HCT116 (cell line): ENCODE results near the gene FGF22. TPM values are rescaled to one million over a fixed set of nuclear protein-coding genes. Genes with fewer than 3 reads are reported as not detected.

ENCODE experiments used
- ATAC-seq: fragments of 200-7000 bp; cut with Tn5 transposase; 2 replicates; pipeline ENCODE4 v1.9.1; 2020; ENCODE audit warnings: mild to moderate bottlenecking, moderate library complexity
- BruUV-seq: library from RNA; stranded (reverse); fragments of 400-500 nt; replicated peaks from 2 replicates; lab custom pipeline; 2021; lab: Mats Ljungman, UMichigan
- CTCF ChIA-PET: fragments of 300-600 bp; sonication (Branson Sonifier 250); formaldehyde crosslinking; loops from one replicate; lab custom pipeline; 2021; ENCODE audit warnings: antibody characterized with exemption; lab: Charles Lee
- POLR2A ChIA-PET: fragments of 300-600, 350-600 bp; sonication (Branson Sonifier 250); formaldehyde crosslinking; loops from one replicate; lab custom pipeline; 2021; ENCODE audit warnings: antibody characterized with exemption; lab: Charles Lee
- RAD21 ChIA-PET, 2 experiments: fragments of 300-600 bp; sonication (Branson Sonifier 250); formaldehyde crosslinking; loops; one replicate each; lab custom pipeline; 2023; ENCODE audit warnings: low total read pairs in 2 of 2; ENCODE audit not compliant: uncharacterized antibody in 2 of 2, unreplicated experiment in 2 of 2, low non-redundant PET in 1 of 2; lab: Charles Lee
- DNase-seq: peaks from one replicate; pipeline ENCODE4 v3.0.0-alpha.2; 2010; ENCODE audit warnings: low read depth, low spot score
- H2AFZ ChIP-seq: fragments of 200-600 bp; shearing (Covaris generic), sonication (generic); 2 replicates; pipeline ENCODE4 v1.6.1; 2017; ENCODE audit warnings: low read depth, mixed run types, mixed read lengths, antibody characterized with exemption, low read length; ENCODE audit not compliant: poor library complexity, severe bottlenecking
- H3K27ac ChIP-seq: 2 replicates; pipeline ENCODE4 v1.5.1; 2012; ENCODE audit warnings: low read depth, low read length
- H3K27me3 ChIP-seq: fragments of 200-600 bp; sonication (generic); 2 replicates; pipeline ENCODE4 v1.6.1; 2016; ENCODE audit warnings: mixed run types, low read length, mixed read lengths; ENCODE audit not compliant: insufficient read depth
- H3K36me3 ChIP-seq, 2 experiments: fragments of 200-500 bp in 1 of 2; fragments of 200-600 bp in 1 of 2; sonication (Bioruptor generic) in 1 of 2; sonication (generic) in 1 of 2; 2 replicates each; pipeline versions ENCODE4 v1.5.1 to v1.6.1; 2014 to 2016; ENCODE audit warnings: low read length in 2 of 2, inconsistent platforms in 1 of 2, mixed read lengths in 1 of 2, mixed run types in 1 of 2; ENCODE audit not compliant: insufficient read depth in 2 of 2, control insufficient read depth in 1 of 2
- H3K4me1 ChIP-seq, 2 experiments: fragments of 200-600 bp in 1 of 2; sonication (generic) in 1 of 2; 2 replicates each; pipeline versions ENCODE4 v1.5.1 to v1.6.1; 2012 to 2017; ENCODE audit warnings: low read length in 2 of 2, inconsistent platforms in 1 of 2, mild to moderate bottlenecking in 1 of 2, mixed read lengths in 1 of 2, mixed run types in 1 of 2, moderate library complexity in 1 of 2; ENCODE audit not compliant: insufficient read depth in 2 of 2, control insufficient read depth in 1 of 2
- H3K4me2 ChIP-seq: fragments of 200-600 bp; sonication (generic); 2 replicates; pipeline ENCODE4 v1.6.1; 2017; ENCODE audit warnings: mixed run types, low read length, mixed read lengths
- H3K4me3 ChIP-seq, 2 experiments: fragments of 200-600 bp in 1 of 2; sonication (generic) in 1 of 2; replicated peaks in 1 of 2; 2 replicates each; pipeline ENCODE4 v1.5.1; 2011 to 2016; ENCODE audit warnings: low read length in 2 of 2, control low read depth in 1 of 2, low read depth in 1 of 2, mild to moderate bottlenecking in 1 of 2, mixed read lengths in 1 of 2, mixed run types in 1 of 2
- H3K79me2 ChIP-seq: fragments of 200-600 bp; sonication (generic); 2 replicates; pipeline ENCODE4 v1.6.1; 2017; ENCODE audit warnings: mild to moderate bottlenecking, mixed run types, low read length, moderate library complexity, mixed read lengths; ENCODE audit not compliant: insufficient read depth
- H3K9ac ChIP-seq: fragments of 200-600 bp; sonication (generic); 2 replicates; pipeline ENCODE4 v1.6.1; 2016; ENCODE audit warnings: low read length, mixed read lengths
- H3K9me2 ChIP-seq: fragments of 200-600 bp; sonication (generic), shearing (Covaris generic); 2 replicates; pipeline ENCODE4 v1.6.1; 2017; ENCODE audit warnings: mixed run types, mild to moderate bottlenecking, moderate library complexity; ENCODE audit not compliant: insufficient read depth
- H3K9me3 ChIP-seq, 2 experiments: fragments of 200-500 bp in 1 of 2; fragments of 200-600 bp in 1 of 2; sonication (Bioruptor generic) in 1 of 2; sonication (generic) in 1 of 2; 2 replicates each; pipeline ENCODE4 v1.6.1; 2014 to 2017; ENCODE audit warnings: low read length in 2 of 2, mixed read lengths in 2 of 2, inconsistent platforms in 1 of 2, low read depth in 1 of 2, mild to moderate bottlenecking in 1 of 2, mixed run types in 1 of 2, moderate library complexity in 1 of 2; ENCODE audit not compliant: control insufficient read depth in 1 of 2, insufficient read depth in 1 of 2
- H4K20me1 ChIP-seq: fragments of 200-600 bp; sonication (generic), shearing (Covaris generic); 2 replicates; pipeline ENCODE4 v1.6.1; 2017; ENCODE audit warnings: mixed run types, mild to moderate bottlenecking, moderate library complexity; ENCODE audit not compliant: insufficient read depth
- CBX3 ChIP-seq: IDR thresholded peaks from 2 replicates; pipeline ENCODE4 v1.6.1; 2012; ENCODE audit warnings: low read depth
- FOSL1 ChIP-seq: IDR thresholded peaks from 2 replicates; pipeline ENCODE4 v1.6.1; 2012; ENCODE audit warnings: low read depth
- JUND ChIP-seq: IDR thresholded peaks from 2 replicates; pipeline ENCODE4 v1.6.1; 2012
- POLR2A ChIP-seq: IDR thresholded peaks from 2 replicates; pipeline ENCODE4 v1.7.0; 2011; ENCODE audit warnings: borderline replicate concordance; ENCODE audit not compliant: insufficient read depth, insufficient read length; ENCODE audit errors: extremely low read depth
- POLR2AphosphoS5 ChIP-seq: IDR thresholded peaks from 2 replicates; pipeline ENCODE4 v1.6.1; 2011; ENCODE audit warnings: mild to moderate bottlenecking, low read depth, low read length, moderate library complexity
- SIN3A ChIP-seq: IDR thresholded peaks from 2 replicates; pipeline ENCODE4 v1.6.1; 2012; ENCODE audit warnings: low read depth
- TCF7L2 ChIP-seq: IDR thresholded peaks from 2 replicates; pipeline ENCODE4 v1.7.0; 2011; ENCODE audit warnings: borderline replicate concordance, inconsistent platforms; ENCODE audit not compliant: insufficient read depth, insufficient read length; ENCODE audit errors: extremely low read depth
- YY1 ChIP-seq: IDR thresholded peaks from 2 replicates; pipeline ENCODE4 v1.6.1; 2011; ENCODE audit warnings: low read length, low read depth, moderate library complexity, mild to moderate bottlenecking; ENCODE audit not compliant: insufficient replicate concordance; ENCODE audit errors: extremely low read depth
- ZFX ChIP-seq: fragments of 450-650 bp; IDR thresholded peaks from 2 replicates; pipeline ENCODE4 v1.6.1; 2017
- ZNF274 ChIP-seq: fragments of 200-500 bp; sonication (Bioruptor generic); IDR thresholded peaks from 2 replicates; pipeline ENCODE4 v1.6.1; 2014; ENCODE audit warnings: mild to moderate bottlenecking, low read depth, low read length, inconsistent platforms
- intact Hi-C: fragments of 100-400 bp; cut with micrococcal nuclease; formaldehyde crosslinking; loops from 2 replicates; pipeline ENCODE4 v1.10.0; 2022
- total RNA-seq: library from RNA; stranded (reverse); gene quantifications from one replicate; pipeline ENCODE4 v1.2.1, GENCODE V29; 2021; ENCODE audit not compliant: unreplicated experiment
- TF ChIP-seq, protein P1 (sequence below): IDR thresholded peaks from 2 replicates; pipeline ENCODE4 v1.6.1; 2012
- TF ChIP-seq, protein P2 (sequence below): IDR thresholded peaks from 2 replicates; pipeline ENCODE4 v1.6.1; 2011; ENCODE audit warnings: mild to moderate bottlenecking, low read length, moderate library complexity; ENCODE audit not compliant: insufficient replicate concordance; ENCODE audit errors: extremely low read depth
- TF ChIP-seq, protein P3 (sequence below), 3 experiments: fragments of 200-600 bp in 1 of 3; sonication (generic) in 1 of 3; IDR thresholded peaks in 2 of 3; conservative IDR thresholded peaks in 1 of 3; 2 replicates each; pipeline ENCODE4 v1.5.1; 2012 to 2017; ENCODE audit warnings: low read depth in 2 of 3, low read length in 2 of 3, antibody characterized with exemption in 1 of 3, borderline replicate concordance in 1 of 3, control low read depth in 1 of 3, mild to moderate bottlenecking in 1 of 3, mixed read lengths in 1 of 3, mixed run types in 1 of 3, moderate library complexity in 1 of 3; ENCODE audit not compliant: insufficient read depth in 1 of 3
- TF ChIP-seq, protein P4 (sequence below): IDR thresholded peaks from 2 replicates; pipeline ENCODE4 v1.6.1; 2012; ENCODE audit warnings: low read depth

Gene FGF22
- total RNA-seq, 1 experiment from 2014 or later, result 1.5 TPM

DNA sequence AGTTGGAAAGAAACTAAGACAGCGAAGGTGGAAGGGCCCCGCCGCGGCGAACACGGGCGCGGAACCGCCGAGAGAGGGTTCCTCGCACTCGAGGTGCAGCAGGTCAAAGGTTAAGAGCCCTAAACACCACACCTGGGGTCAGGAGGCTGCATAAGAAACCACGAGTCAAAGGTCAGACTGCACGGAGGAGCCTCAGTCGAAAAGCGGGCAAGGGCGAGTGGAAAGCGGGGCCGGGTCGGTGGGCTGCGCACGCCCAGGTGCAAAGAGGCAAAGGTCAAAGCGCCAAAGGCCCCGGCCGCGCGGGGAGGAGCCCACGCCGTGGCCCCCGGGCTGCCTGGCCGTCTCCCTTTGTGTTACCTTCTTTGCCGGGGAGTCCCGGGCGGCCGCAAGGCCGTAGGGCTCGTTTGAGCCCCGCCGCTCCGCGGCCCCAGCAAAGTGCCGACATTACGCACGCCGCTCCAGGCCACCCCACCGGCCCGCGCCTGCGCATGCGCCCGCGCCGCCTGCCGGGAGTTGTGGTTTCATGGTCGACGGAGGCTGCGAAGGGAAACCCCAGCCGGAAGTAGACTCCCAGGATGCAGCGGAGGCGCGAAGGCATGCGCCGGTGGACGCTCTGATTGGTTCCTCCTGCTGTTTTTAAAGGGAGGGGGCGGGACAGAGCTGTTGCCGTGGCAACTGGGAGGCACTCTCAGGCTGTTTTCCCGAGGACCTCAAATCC is 6.5 kb upstream of the FGF22 start, which contains the start of gene POLRMT (continued):
- TF ChIP-seq, protein P1, sequence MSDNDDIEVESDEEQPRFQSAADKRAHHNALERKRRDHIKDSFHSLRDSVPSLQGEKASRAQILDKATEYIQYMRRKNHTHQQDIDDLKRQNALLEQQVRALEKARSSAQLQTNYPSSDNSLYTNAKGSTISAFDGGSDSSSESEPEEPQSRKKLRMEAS, result peak; percentile 95
- TF ChIP-seq JUND (no peak), CBX3 (no peak)

DNA sequence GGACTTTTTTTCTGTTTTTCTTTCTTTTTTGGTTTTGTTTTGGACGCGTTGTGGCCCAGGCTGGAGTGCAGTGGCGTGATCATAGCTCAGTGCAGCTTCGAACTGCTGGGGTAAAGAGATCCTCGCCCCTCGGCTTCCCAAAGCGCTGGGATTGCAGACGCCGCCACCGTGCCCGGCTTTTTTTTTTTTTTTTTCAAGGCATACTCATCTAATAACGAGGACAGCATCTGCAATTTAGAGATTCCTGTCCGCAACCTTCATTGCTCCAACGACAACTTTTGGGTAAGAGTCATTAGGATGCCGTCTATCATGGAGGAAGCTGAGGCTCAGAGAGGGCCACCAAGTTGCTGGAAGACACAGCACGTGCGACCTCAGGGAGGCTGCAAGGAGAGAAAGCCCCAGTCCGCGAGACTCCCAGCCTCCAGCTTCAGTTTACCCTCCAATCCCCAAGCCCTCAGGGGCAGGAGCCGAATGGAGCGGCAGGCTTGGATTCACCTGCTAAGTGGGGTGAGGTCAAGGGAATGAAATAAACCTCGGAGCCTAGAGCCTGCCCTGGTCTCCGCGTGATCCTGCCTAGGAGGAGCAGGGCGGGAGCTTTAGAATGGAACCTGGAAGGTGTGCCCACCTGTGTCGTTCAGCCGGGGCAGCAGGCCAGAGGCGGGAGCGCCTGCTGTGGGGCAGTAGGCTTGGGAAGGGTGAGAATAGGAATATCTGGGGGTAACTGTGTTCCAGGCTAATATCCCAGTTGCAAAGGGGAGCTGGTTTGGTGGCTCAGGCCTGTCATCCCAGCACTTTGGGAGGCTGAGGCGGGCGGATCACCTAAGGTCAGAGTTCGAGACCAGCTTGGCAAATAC is 5.7 kb upstream of the FGF22 start:
- CTCF ChIA-PET, result interaction anchor here (1.3 kb wide), 1 partner anchor 123 kb away, joined by 3 read pairs; no protein-coding TSS in a partner anchor
- Histone ChIP-seq H3K27me3 (no peaks in the 10 kb centered on the region), H3K27ac (peak overlapping the region; percentile 65), H3K4me1 (peaks cover 8 to 22% of the 10 kb centered on the region in 2 experiments; a peak in 3 of 4 replicates), H3K79me2 (peaks cover 39% of the 10 kb centered on the region), H3K36me3 (peaks cover 9 to 22% of the 10 kb centered on the region in 2 experiments), H3K9me3 (no peaks in the 10 kb centered on the region), H3K9ac (peak overlapping the region; percentile 72), H4K20me1 (no peaks in the 10 kb centered on the region), H2AFZ (no peak overlapping the region), H3K4me2 (peak overlapping the region; percentile 85), H3K9me2 (no peaks in the 10 kb centered on the region), H3K4me3 (peak overlapping the region; percentile 85 to 97)
- DNase-seq (no peak), ATAC-seq (no peak; the same call in 1 of the 2 replicates)
- RAD21 ChIA-PET, result interaction anchor here in 1 of 2 experiments (0.6 kb wide), 1 partner anchor 119 kb away, joined by 4 read pairs; no protein-coding TSS in a partner anchor
- POLR2A ChIA-PET, result no interaction called here
- intact Hi-C loops, result no loop called here
- BruUV-seq, result TSS peak; percentile 79
- TF ChIP-seq POLR2A, result no peak
- no peak for TF ChIP-seq POLR2AphosphoS5
- no peak for TF ChIP-seq CBX3
- TF ChIP-seq TCF7L2, result no peak
- TF ChIP-seq ZFX, result no peak
- no peak for TF ChIP-seq FOSL1
- TF ChIP-seq, protein P2, sequence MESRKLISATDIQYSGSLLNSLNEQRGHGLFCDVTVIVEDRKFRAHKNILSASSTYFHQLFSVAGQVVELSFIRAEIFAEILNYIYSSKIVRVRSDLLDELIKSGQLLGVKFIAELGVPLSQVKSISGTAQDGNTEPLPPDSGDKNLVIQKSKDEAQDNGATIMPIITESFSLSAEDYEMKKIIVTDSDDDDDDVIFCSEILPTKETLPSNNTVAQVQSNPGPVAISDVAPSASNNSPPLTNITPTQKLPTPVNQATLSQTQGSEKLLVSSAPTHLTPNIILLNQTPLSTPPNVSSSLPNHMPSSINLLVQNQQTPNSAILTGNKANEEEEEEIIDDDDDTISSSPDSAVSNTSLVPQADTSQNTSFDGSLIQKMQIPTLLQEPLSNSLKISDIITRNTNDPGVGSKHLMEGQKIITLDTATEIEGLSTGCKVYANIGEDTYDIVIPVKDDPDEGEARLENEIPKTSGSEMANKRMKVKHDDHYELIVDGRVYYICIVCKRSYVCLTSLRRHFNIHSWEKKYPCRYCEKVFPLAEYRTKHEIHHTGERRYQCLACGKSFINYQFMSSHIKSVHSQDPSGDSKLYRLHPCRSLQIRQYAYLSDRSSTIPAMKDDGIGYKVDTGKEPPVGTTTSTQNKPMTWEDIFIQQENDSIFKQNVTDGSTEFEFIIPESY, result no peak
- no peak for TF ChIP-seq YY1
- TF ChIP-seq, protein P3, sequence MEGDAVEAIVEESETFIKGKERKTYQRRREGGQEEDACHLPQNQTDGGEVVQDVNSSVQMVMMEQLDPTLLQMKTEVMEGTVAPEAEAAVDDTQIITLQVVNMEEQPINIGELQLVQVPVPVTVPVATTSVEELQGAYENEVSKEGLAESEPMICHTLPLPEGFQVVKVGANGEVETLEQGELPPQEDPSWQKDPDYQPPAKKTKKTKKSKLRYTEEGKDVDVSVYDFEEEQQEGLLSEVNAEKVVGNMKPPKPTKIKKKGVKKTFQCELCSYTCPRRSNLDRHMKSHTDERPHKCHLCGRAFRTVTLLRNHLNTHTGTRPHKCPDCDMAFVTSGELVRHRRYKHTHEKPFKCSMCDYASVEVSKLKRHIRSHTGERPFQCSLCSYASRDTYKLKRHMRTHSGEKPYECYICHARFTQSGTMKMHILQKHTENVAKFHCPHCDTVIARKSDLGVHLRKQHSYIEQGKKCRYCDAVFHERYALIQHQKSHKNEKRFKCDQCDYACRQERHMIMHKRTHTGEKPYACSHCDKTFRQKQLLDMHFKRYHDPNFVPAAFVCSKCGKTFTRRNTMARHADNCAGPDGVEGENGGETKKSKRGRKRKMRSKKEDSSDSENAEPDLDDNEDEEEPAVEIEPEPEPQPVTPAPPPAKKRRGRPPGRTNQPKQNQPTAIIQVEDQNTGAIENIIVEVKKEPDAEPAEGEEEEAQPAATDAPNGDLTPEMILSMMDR (IDR thresholded peaks at IDR 0.05 in 2 of 3, conservative IDR thresholded peaks at IDR 0.05 in 1 of 3; ENCODE audit: borderline replicate concordance in 1 of 3, insufficient read depth in 1 of 3, low read depth in 2 of 3, low read length in 2 of 3), result no peak
- TF ChIP-seq, protein P4, sequence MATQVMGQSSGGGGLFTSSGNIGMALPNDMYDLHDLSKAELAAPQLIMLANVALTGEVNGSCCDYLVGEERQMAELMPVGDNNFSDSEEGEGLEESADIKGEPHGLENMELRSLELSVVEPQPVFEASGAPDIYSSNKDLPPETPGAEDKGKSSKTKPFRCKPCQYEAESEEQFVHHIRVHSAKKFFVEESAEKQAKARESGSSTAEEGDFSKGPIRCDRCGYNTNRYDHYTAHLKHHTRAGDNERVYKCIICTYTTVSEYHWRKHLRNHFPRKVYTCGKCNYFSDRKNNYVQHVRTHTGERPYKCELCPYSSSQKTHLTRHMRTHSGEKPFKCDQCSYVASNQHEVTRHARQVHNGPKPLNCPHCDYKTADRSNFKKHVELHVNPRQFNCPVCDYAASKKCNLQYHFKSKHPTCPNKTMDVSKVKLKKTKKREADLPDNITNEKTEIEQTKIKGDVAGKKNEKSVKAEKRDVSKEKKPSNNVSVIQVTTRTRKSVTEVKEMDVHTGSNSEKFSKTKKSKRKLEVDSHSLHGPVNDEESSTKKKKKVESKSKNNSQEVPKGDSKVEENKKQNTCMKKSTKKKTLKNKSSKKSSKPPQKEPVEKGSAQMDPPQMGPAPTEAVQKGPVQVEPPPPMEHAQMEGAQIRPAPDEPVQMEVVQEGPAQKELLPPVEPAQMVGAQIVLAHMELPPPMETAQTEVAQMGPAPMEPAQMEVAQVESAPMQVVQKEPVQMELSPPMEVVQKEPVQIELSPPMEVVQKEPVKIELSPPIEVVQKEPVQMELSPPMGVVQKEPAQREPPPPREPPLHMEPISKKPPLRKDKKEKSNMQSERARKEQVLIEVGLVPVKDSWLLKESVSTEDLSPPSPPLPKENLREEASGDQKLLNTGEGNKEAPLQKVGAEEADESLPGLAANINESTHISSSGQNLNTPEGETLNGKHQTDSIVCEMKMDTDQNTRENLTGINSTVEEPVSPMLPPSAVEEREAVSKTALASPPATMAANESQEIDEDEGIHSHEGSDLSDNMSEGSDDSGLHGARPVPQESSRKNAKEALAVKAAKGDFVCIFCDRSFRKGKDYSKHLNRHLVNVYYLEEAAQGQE, result no peak
- no peak for TF ChIP-seq ZNF274
- no peak for TF ChIP-seq SIN3A
